SU-DHL-6 (cell line): Measurements from ENCODE around the gene TMC4.

ENCODE experiments used
- H2AFZ ChIP-seq: fragments of 200-600 bp; sonication (generic); 2 replicates; pipeline ENCODE4 v1.6.1; 2014; ENCODE audit warnings: low read depth, mild to moderate bottlenecking, moderate library complexity, mixed read lengths, antibody characterized with exemption, low read length; ENCODE audit not compliant: severe bottlenecking
- H3F3A ChIP-seq: fragments of 200-600 bp; shearing (Covaris generic); 2 replicates; pipeline ENCODE4 v1.6.0; 2016; ENCODE audit warnings: antibody characterized with exemption, mild to moderate bottlenecking; ENCODE audit not compliant: insufficient read depth
- H3K27ac ChIP-seq: fragments of 200-600 bp; sonication (generic); 2 replicates; pipeline ENCODE4 v1.5.1; 2016; ENCODE audit warnings: low read depth, mild to moderate bottlenecking, low read length, moderate library complexity, mixed read lengths
- H3K27me3 ChIP-seq: fragments of 200-600 bp; sonication (generic), shearing (Covaris generic); 2 replicates; pipeline ENCODE4 v1.6.0; 2014; ENCODE audit warnings: mild to moderate bottlenecking, low read length
- H3K36me3 ChIP-seq: fragments of 200-600 bp; sonication (generic); 2 replicates; pipeline ENCODE4 v1.6.1; 2014; ENCODE audit warnings: mild to moderate bottlenecking, low read length, mixed read lengths
- H3K4me2 ChIP-seq: fragments of 300-600, 200-600 bp; shearing (Covaris generic), sonication (generic); 2 replicates; pipeline ENCODE4 v1.6.0; 2014; ENCODE audit warnings: low read length, low read depth, mild to moderate bottlenecking; ENCODE audit not compliant: poor library complexity, severe bottlenecking
- H3K4me3 ChIP-seq: fragments of 200-600 bp; sonication (generic); 2 replicates; pipeline ENCODE4 v1.5.1; 2014; ENCODE audit warnings: antibody characterized with exemption, low read length, mild to moderate bottlenecking, mixed read lengths; ENCODE audit not compliant: insufficient read depth, poor library complexity, severe bottlenecking
- H3K79me2 ChIP-seq: fragments of 200-600 bp; sonication (generic); 2 replicates; pipeline ENCODE4 v1.6.1; 2014; ENCODE audit warnings: mild to moderate bottlenecking, low read length, moderate library complexity; ENCODE audit not compliant: insufficient read depth
- H3K9ac ChIP-seq: fragments of 200-600 bp; sonication (generic); 2 replicates; pipeline ENCODE4 v1.7.0; 2014; ENCODE audit warnings: mild to moderate bottlenecking, low read length
- H3K9me2 ChIP-seq: fragments of 200-600 bp; sonication (generic); replicated peaks from 2 replicates; pipeline ENCODE4 v1.6.1; 2014; ENCODE audit warnings: low read length; ENCODE audit not compliant: insufficient read depth
- H3K9me3 ChIP-seq: fragments of 200-600 bp; sonication (generic); 2 replicates; pipeline ENCODE4 v1.6.1; 2014; ENCODE audit warnings: low read length, mixed read lengths; ENCODE audit not compliant: insufficient read depth
- H4K20me1 ChIP-seq: fragments of 200-600 bp; sonication (generic); 2 replicates; pipeline ENCODE4 v1.6.1; 2014; ENCODE audit warnings: low read depth, mild to moderate bottlenecking, antibody characterized with exemption, low read length, moderate library complexity, mixed read lengths
- CTCF ChIP-seq: fragments of 200-600 bp; sonication (generic); IDR thresholded peaks from one replicate; pipeline ENCODE4 v1.5.1; 2017; ENCODE audit warnings: antibody characterized with exemption, mild to moderate bottlenecking, low read length, moderate library complexity; ENCODE audit not compliant: insufficient read depth, poor library complexity, severe bottlenecking
- EZH2phosphoT487 ChIP-seq: fragments of 200-600 bp; sonication (generic), shearing (Covaris generic); conservative IDR thresholded peaks from 2 replicates; pipeline ENCODE4 v1.6.1; 2018; ENCODE audit warnings: mild to moderate bottlenecking, antibody characterized with exemption, low read length, moderate library complexity, mixed read lengths

The TMC4 gene

DNA sequence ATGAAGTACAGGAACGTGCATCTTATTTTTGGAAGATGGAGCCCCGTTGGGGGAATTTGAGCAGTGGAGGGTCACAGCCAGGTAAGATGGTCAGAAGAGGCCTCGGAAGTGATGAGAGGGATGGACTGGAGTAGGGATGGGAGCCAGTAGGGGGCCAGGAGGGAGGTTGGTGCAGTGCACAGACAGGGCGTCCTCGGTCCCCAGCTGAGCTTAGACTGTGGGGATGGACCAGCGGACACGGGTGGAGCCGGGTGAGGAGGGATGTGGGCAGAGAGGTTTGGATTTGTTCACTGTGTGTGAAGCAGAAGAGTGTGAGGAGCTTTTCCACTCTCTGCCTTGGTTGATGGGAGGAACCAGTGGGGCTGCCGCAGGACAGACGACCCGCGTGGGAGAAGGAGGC is 38.3 kb upstream of the TMC4 start:
- H3K27ac ChIP-seq: no peak overlapping the region
- H4K20me1 ChIP-seq: peaks cover 12% of the 10 kb centered on the region; the same call in 1 of the 2 replicates

GRCh38 chr19:54209811-54210494 is 37.0 kb upstream of the TMC4 start:
- Histone ChIP-seq H3K9me2 (no peaks in the 10 kb centered on the region), H3K27ac (no peak overlapping the region), H3K4me2 (no peak overlapping the region), H3K36me3 (peaks cover 13% of the 10 kb centered on the region), H3K27me3 (no peaks in the 10 kb centered on the region), H3K79me2 (peaks cover 18% of the 10 kb centered on the region), H3F3A (peaks cover 54% of the 10 kb centered on the region), H3K9ac (no peak overlapping the region), H2AFZ (no peak overlapping the region), H3K4me3 (no peak overlapping the region), H3K9me3 (no peaks in the 10 kb centered on the region), H4K20me1 (peaks cover 23% of the 10 kb centered on the region)
- no peak for TF ChIP-seq EZH2phosphoT487
- no peak for TF ChIP-seq CTCF

More for the DNA sequence above, 38.3 kb upstream of the TMC4 start:
- no peaks in the 10 kb centered on the region for H3K9me3 ChIP-seq
- peaks cover 47% of the 10 kb centered on the region for H3F3A ChIP-seq
- H3K36me3 ChIP-seq: peaks cover 6% of the 10 kb centered on the region
- H3K79me2 ChIP-seq: peaks cover 5% of the 10 kb centered on the region; the same call in 1 of the 2 replicates
- H3K4me2 ChIP-seq: no peak overlapping the region
- H3K9me2 ChIP-seq: no peaks in the 10 kb centered on the region
- no peaks in the 10 kb centered on the region for H3K27me3 ChIP-seq
- H2AFZ ChIP-seq: no peak overlapping the region
- TF ChIP-seq EZH2phosphoT487: no peak
- H3K9ac ChIP-seq: no peak overlapping the region
- no peak overlapping the region for H3K4me3 ChIP-seq

- peaks cover 25% of the 10 kb centered on the region for H3K79me2 ChIP-seq
- H3K36me3 ChIP-seq: peaks cover 20% of the 10 kb centered on the region
- no peak overlapping the region for H3K9ac ChIP-seq
- H3K27ac ChIP-seq: peak overlapping the region; percentile 34; the same call in 1 of the 2 replicates
- no peak overlapping the region for H3K4me2 ChIP-seq
- H2AFZ ChIP-seq: no peak overlapping the region
- no peaks in the 10 kb centered on the region for H3K9me2 ChIP-seq
- no peaks in the 10 kb centered on the region for H3K9me3 ChIP-seq
- H4K20me1 ChIP-seq: peaks cover 31% of the 10 kb centered on the region
- peaks cover 61% of the 10 kb centered on the region for H3F3A ChIP-seq
- H3K27me3 ChIP-seq: no peaks in the 10 kb centered on the region
- H3K4me3 ChIP-seq: no peak overlapping the region
- no peak for TF ChIP-seq CTCF
- TF ChIP-seq EZH2phosphoT487: no peak
Measured at GRCh38 chr19:54209058-54209810, 36.3 kb upstream of the TMC4 start.

- Histone ChIP-seq H3K36me3 (peaks cover 23% of the 10 kb centered on the region), H4K20me1 (peaks cover 33% of the 10 kb centered on the region), H3K27me3 (no peaks in the 10 kb centered on the region), H3F3A (peaks cover 66% of the 10 kb centered on the region), H3K9ac (no peak overlapping the region), H3K79me2 (peaks cover 30% of the 10 kb centered on the region), H3K4me3 (no peak overlapping the region), H3K4me2 (no peak overlapping the region), H2AFZ (no peak overlapping the region), H3K9me2 (no peaks in the 10 kb centered on the region), H3K27ac (peak overlapping the region; percentile 34), H3K9me3 (no peaks in the 10 kb centered on the region)
- no peak for TF ChIP-seq EZH2phosphoT487
- TF ChIP-seq CTCF: no peak
Measured at GRCh38 chr19:54208784-54209057, 35.8 kb upstream of the TMC4 start.
